Activated naive CD8-positive, alpha-beta T cell treated with anti-CD3 and anti-CD28 coated beads, Interleukin-2, amount 50 U/mL, for 24 hours (primary cell): ENCODE measurements around the gene NDUFB8.
A peak's percentile ranks its signal among the peaks of the same experiment; 100 is the strongest.
"Not testable (repeated sequence)": the region's sequence is repeated elsewhere in the genome, so short reads cannot be mapped to it uniquely, and the experiment has no call there.

Experiments
- ATAC-seq: fragments of 150-1000 bp; cut with Tn5 transposase; one replicate; pipeline ENCODE4 v1.10.0; 2021
- DNase-seq: peaks from one replicate; pipeline ENCODE4 v3.0.0; 2021
- H3K27ac Mint-ChIP-seq: one replicate; pipeline ENCODE4 v1.8.0; 2021; ENCODE audit warnings: mild to moderate bottlenecking, mixed read lengths
- H3K27me3 Mint-ChIP-seq: one replicate; pipeline ENCODE4 v1.8.0; 2021; ENCODE audit warnings: mixed read lengths
- H3K36me3 Mint-ChIP-seq: one replicate; pipeline ENCODE4 v1.8.0; 2021; ENCODE audit warnings: low read depth, mixed read lengths
- H3K4me1 Mint-ChIP-seq: one replicate; pipeline ENCODE4 v1.8.0; 2021; ENCODE audit warnings: mixed read lengths
- H3K4me3 Mint-ChIP-seq: one replicate; pipeline ENCODE4 v1.8.0; 2021; ENCODE audit warnings: mild to moderate bottlenecking, moderate library complexity, mixed read lengths
- H3K9me3 Mint-ChIP-seq: one replicate; pipeline ENCODE4 v1.8.0; 2021; ENCODE audit warnings: mixed read lengths

The NDUFB8 gene

GRCh38 chr10:100529475-100530298 lies at the start of gene NDUFB8:
TSS of gene NDUFB8 (minus strand) at chr10:100529871. CDS start at chr10:100529851, 20 bp downstream.
- DNase-seq = peak; percentile 91
- Mint-ChIP-seq H3K27me3 (no peaks in the 10 kb centered on the region), H3K4me1 (peaks cover 48% of the 10 kb centered on the region), H3K9me3 (no peaks in the 10 kb centered on the region), H3K4me3 (peak within 1 kb of the TSS; percentile 88), H3K27ac (peak within 1 kb of the TSS; percentile 91), H3K36me3 (peaks cover 33% of the 10 kb centered on the region)
- peak; percentile 71 for ATAC-seq

- H3K36me3 Mint-ChIP-seq = no peaks in the 10 kb centered on the region
- no peak overlapping the region for H3K4me3 Mint-ChIP-seq
- peaks cover 24% of the 10 kb centered on the region for H3K27me3 Mint-ChIP-seq
- no peaks in the 10 kb centered on the region for H3K4me1 Mint-ChIP-seq
- no peak overlapping the region for H3K27ac Mint-ChIP-seq
- no peaks in the 10 kb centered on the region for H3K9me3 Mint-ChIP-seq
- DNase-seq (no peak), ATAC-seq (no peak)
These were observed 46.6 kb upstream of the NDUFB8 start for GRCh38 chr10:100576282-100576635.

GRCh38 chr10:100575585-100576281 lies 46.1 kb upstream of the NDUFB8 start:
- Mint-ChIP-seq H3K4me3 (no peak overlapping the region), H3K36me3 (no peaks in the 10 kb centered on the region), H3K27ac (no peak overlapping the region), H3K9me3 (no peaks in the 10 kb centered on the region), H3K27me3 (peaks cover 24% of the 10 kb centered on the region), H3K4me1 (no peaks in the 10 kb centered on the region)
- ATAC-seq (no peak), DNase-seq (no peak)

GRCh38 chr10:100575146-100575545 lies 45.5 kb upstream of the NDUFB8 start:
- H3K27ac Mint-ChIP-seq, DNase-seq, H3K36me3 Mint-ChIP-seq, H3K4me3 Mint-ChIP-seq, H3K4me1 Mint-ChIP-seq, ATAC-seq, H3K9me3 Mint-ChIP-seq: not testable (repeated sequence)
- H3K27me3 Mint-ChIP-seq = peaks cover 24% of the 10 kb centered on the region

GRCh38 chr10:100571084-100571856 lies 41.6 kb upstream of the NDUFB8 start:
- Mint-ChIP-seq H3K4me1 (no peaks in the 10 kb centered on the region), H3K27me3 (peaks cover 27% of the 10 kb centered on the region), H3K36me3 (no peaks in the 10 kb centered on the region), H3K27ac (no peak overlapping the region), H3K4me3 (no peak overlapping the region), H3K9me3 (no peaks in the 10 kb centered on the region)
- DNase-seq (no peak), ATAC-seq (no peak)

GRCh38 chr10:100570506-100570905 lies 40.8 kb upstream of the NDUFB8 start:
- Mint-ChIP-seq H3K4me3 (no peak overlapping the region), H3K27me3 (peaks cover 32% of the 10 kb centered on the region), H3K9me3 (no peaks in the 10 kb centered on the region), H3K27ac (no peak overlapping the region), H3K4me1 (no peaks in the 10 kb centered on the region), H3K36me3 (no peaks in the 10 kb centered on the region)
- DNase-seq (no peak), ATAC-seq (no peak)

GRCh38 chr10:100569687-100570481 lies 40.2 kb upstream of the NDUFB8 start:
- Mint-ChIP-seq H3K9me3 (no peaks in the 10 kb centered on the region), H3K4me1 (no peaks in the 10 kb centered on the region), H3K4me3 (no peak overlapping the region), H3K27me3 (peaks cover 35% of the 10 kb centered on the region), H3K27ac (no peak overlapping the region), H3K36me3 (no peaks in the 10 kb centered on the region)
- no peak for DNase-seq
- no peak for ATAC-seq

- Mint-ChIP-seq H3K4me1 (no peaks in the 10 kb centered on the region), H3K27ac (no peak overlapping the region), H3K36me3 (no peaks in the 10 kb centered on the region), H3K9me3 (no peaks in the 10 kb centered on the region), H3K27me3 (peaks cover 44% of the 10 kb centered on the region), H3K4me3 (no peak overlapping the region)
- ATAC-seq = no peak
- DNase-seq = no peak
These were observed 39.2 kb upstream of the NDUFB8 start for GRCh38 chr10:100568912-100569311.

GRCh38 chr10:100567826-100568225 lies 38.2 kb upstream of the NDUFB8 start:
- ATAC-seq (no peak), DNase-seq (no peak)
- no peaks in the 10 kb centered on the region for H3K36me3 Mint-ChIP-seq
- H3K27me3 Mint-ChIP-seq = peaks cover 49% of the 10 kb centered on the region
- no peak overlapping the region for H3K4me3 Mint-ChIP-seq
- H3K9me3 Mint-ChIP-seq = no peaks in the 10 kb centered on the region
- H3K4me1 Mint-ChIP-seq = peaks cover 2% of the 10 kb centered on the region
- no peak overlapping the region for H3K27ac Mint-ChIP-seq

- ATAC-seq (no peak), DNase-seq (no peak)
- Mint-ChIP-seq H3K4me1 (peaks cover 4% of the 10 kb centered on the region), H3K27ac (no peak overlapping the region), H3K27me3 (peaks cover 48% of the 10 kb centered on the region), H3K36me3 (no peaks in the 10 kb centered on the region), H3K9me3 (no peaks in the 10 kb centered on the region), H3K4me3 (no peak overlapping the region)
These were observed 37.6 kb upstream of the NDUFB8 start for GRCh38 chr10:100567249-100567648.

- ATAC-seq = no peak
- H3K9me3 Mint-ChIP-seq = no peaks in the 10 kb centered on the region
- no peaks in the 10 kb centered on the region for H3K36me3 Mint-ChIP-seq
- peaks cover 50% of the 10 kb centered on the region for H3K27me3 Mint-ChIP-seq
- H3K27ac Mint-ChIP-seq = no peak overlapping the region
- no peak overlapping the region for H3K4me3 Mint-ChIP-seq
- DNase-seq = no peak
- H3K4me1 Mint-ChIP-seq = peaks cover 8% of the 10 kb centered on the region
These were observed 36.9 kb upstream of the NDUFB8 start for GRCh38 chr10:100566561-100566960.

GRCh38 chr10:100565206-100565985 lies 35.7 kb upstream of the NDUFB8 start:
- Mint-ChIP-seq H3K9me3 (no peaks in the 10 kb centered on the region), H3K4me3 (no peak overlapping the region), H3K27me3 (peaks cover 50% of the 10 kb centered on the region), H3K36me3 (peaks cover 2% of the 10 kb centered on the region), H3K27ac (no peak overlapping the region), H3K4me1 (peaks cover 13% of the 10 kb centered on the region)
- ATAC-seq (no peak), DNase-seq (no peak)

- no peak overlapping the region for H3K4me3 Mint-ChIP-seq
- peak overlapping the region; percentile 15 for H3K27ac Mint-ChIP-seq
- no peaks in the 10 kb centered on the region for H3K9me3 Mint-ChIP-seq
- DNase-seq = peak; percentile 81
- peaks cover 5% of the 10 kb centered on the region for H3K36me3 Mint-ChIP-seq
- peak; percentile 76 for ATAC-seq
- H3K4me1 Mint-ChIP-seq = peaks cover 13% of the 10 kb centered on the region
- H3K27me3 Mint-ChIP-seq = peaks cover 41% of the 10 kb centered on the region
These were observed 32.5 kb upstream of the NDUFB8 start for GRCh38 chr10:100562008-100562672.
